Stimulated activated CD8-positive, alpha-beta memory T cell treated with anti-CD3 and anti-CD28 coated beads, Interleukin-7, amount 100 ng/mL, for 48 hours (primary cell): ENCODE results near the gene PPARA.
"Not testable (repeated sequence)": the region's sequence is repeated elsewhere in the genome, so short reads cannot be mapped to it uniquely, and the experiment has no call there.

Experiments
- DNase-seq, 2 donors: peaks; one replicate each; pipeline ENCODE4 v3.0.0-alpha.2; 2020; ENCODE audit warnings: low read depth in 1 of 2; ENCODE audit errors: extremely low read depth in 1 of 2

PPARA gene

GRCh38 chr22:46240506-46240905, 90.2 kb downstream of the PPARA start:
- no peak for DNase-seq

- no peak for DNase-seq
These were observed 90.6 kb downstream of the PPARA start for GRCh38 chr22:46240907-46241306.

- no peak for DNase-seq
These were observed 91.2 kb downstream of the PPARA start for GRCh38 chr22:46241396-46242007.

GRCh38 chr22:46242076-46242475, 91.8 kb downstream of the PPARA start:
- no peak for DNase-seq

GRCh38 chr22:46244771-46245170, 94.4 kb downstream of the PPARA start:
- DNase-seq = no peak

GRCh38 chr22:46245511-46245910, 95.2 kb downstream of the PPARA start:
- no peak for DNase-seq

GRCh38 chr22:46246178-46246577, 95.9 kb downstream of the PPARA start:
- no peak for DNase-seq

GRCh38 chr22:46247443-46247975, 97.2 kb downstream of the PPARA start:
- DNase-seq = no peak

GRCh38 chr22:46250035-46250782, 99.9 kb downstream of the PPARA start, which contains the start of gene CDPF1:
Gene CDPF1 (minus strand): TSS chr22:46250293. CDS start chr22:46248284, 2,009 bp downstream.
- DNase-seq = peak; percentile 84 to 93

- no peak for DNase-seq
These were observed 100.4 kb downstream of the PPARA start for GRCh38 chr22:46250783-46251125.

- DNase-seq = no peak
These were observed 100.9 kb downstream of the PPARA start for GRCh38 chr22:46251266-46251665.

GRCh38 chr22:46251816-46252380, 101.6 kb downstream of the PPARA start:
- no peak for DNase-seq

- DNase-seq = no peak
These were observed 106.1 kb downstream of the PPARA start for GRCh38 chr22:46256358-46256958.

GRCh38 chr22:46259374-46259773, 109.0 kb downstream of the PPARA start:
- no peak for DNase-seq

- DNase-seq = no peak
These were observed 109.7 kb downstream of the PPARA start for GRCh38 chr22:46260038-46260437.

GRCh38 chr22:46262449-46263215, 112.3 kb downstream of the PPARA start:
- DNase-seq = peak in 1 of 2 donors; percentile 32

GRCh38 chr22:46263216-46263590, 112.9 kb downstream of the PPARA start, which contains the start of gene PKDREJ:
Gene PKDREJ (minus strand): TSS chr22:46263343. CDS start chr22:46263322, 21 bp downstream.
- no peak for DNase-seq

- not testable (repeated sequence) for DNase-seq
These were observed 114.2 kb downstream of the PPARA start for GRCh38 chr22:46264520-46264919.

GRCh38 chr22:46265627-46266026, 115.3 kb downstream of the PPARA start:
- not testable (repeated sequence) for DNase-seq

GRCh38 chr22:46267431-46268279, 117.3 kb downstream of the PPARA start, which contains the start of gene TTC38:
Gene TTC38 (plus strand): TSS chr22:46268008. CDS start chr22:46268040, 32 bp downstream.
- no peak for DNase-seq
